Ishikawa (cell line): ENCODE measurements around the gene CFAP90.

Source experiments
- CEBPB ChIP-seq: IDR thresholded peaks from 2 replicates; pipeline ENCODE4 v1.6.1; 2012
- CREB1 ChIP-seq: IDR thresholded peaks from 2 replicates; pipeline ENCODE4 v1.6.1; 2012; ENCODE audit warnings: low read depth
- EGR1 ChIP-seq: IDR thresholded peaks from 2 replicates; pipeline ENCODE4 v1.6.1; 2012
- EP300 ChIP-seq: IDR thresholded peaks from 2 replicates; pipeline ENCODE4 v1.6.1; 2012; ENCODE audit warnings: borderline replicate concordance
- FOXM1 ChIP-seq: IDR thresholded peaks from 2 replicates; pipeline ENCODE4 v1.6.1; 2012; ENCODE audit warnings: low read depth, borderline replicate concordance
- NFIC ChIP-seq: IDR thresholded peaks from 2 replicates; pipeline ENCODE4 v1.6.1; 2012
- RAD21 ChIP-seq: IDR thresholded peaks from 2 replicates; pipeline ENCODE4 v1.6.1; 2012; ENCODE audit warnings: low read depth
- TAF1 ChIP-seq: IDR thresholded peaks from 2 replicates; pipeline ENCODE4 v1.6.1; 2012; ENCODE audit warnings: low read depth, mild to moderate bottlenecking
- TCF12 ChIP-seq: IDR thresholded peaks from 2 replicates; pipeline ENCODE4 v1.6.1; 2012; ENCODE audit warnings: low read depth
- TEAD4 ChIP-seq: IDR thresholded peaks from 2 replicates; pipeline ENCODE4 v1.6.1; 2012
- USF1 ChIP-seq: IDR thresholded peaks from 2 replicates; pipeline ENCODE4 v1.6.1; 2012
- YY1 ChIP-seq: IDR thresholded peaks from 2 replicates; pipeline ENCODE4 v1.6.1; 2012; ENCODE audit warnings: low read depth
- ZBTB7A ChIP-seq: IDR thresholded peaks from 2 replicates; pipeline ENCODE4 v1.6.1; 2012; ENCODE audit warnings: low read depth
- TF ChIP-seq, protein P1 (sequence below): IDR thresholded peaks from 2 replicates; pipeline ENCODE4 v1.6.1; 2012; ENCODE audit warnings: low read depth, mild to moderate bottlenecking
- TF ChIP-seq, protein P2 (sequence below): IDR thresholded peaks from 2 replicates; pipeline ENCODE4 v1.6.1; 2012

CFAP90 gene

GRCh38 chr5:7868427-7868772, 17.5 kb upstream of the CFAP90 start:
- TF ChIP-seq ZBTB7A (no peak), TCF12 (no peak), CREB1 (no peak), FOXM1 (no peak), NFIC (no peak), TAF1 (no peak), EP300 (no peak), EGR1 (no peak), YY1 (no peak), TEAD4 (no peak), RAD21 (no peak), CEBPB (no peak), USF1 (no peak)
- TF ChIP-seq, protein P1, sequence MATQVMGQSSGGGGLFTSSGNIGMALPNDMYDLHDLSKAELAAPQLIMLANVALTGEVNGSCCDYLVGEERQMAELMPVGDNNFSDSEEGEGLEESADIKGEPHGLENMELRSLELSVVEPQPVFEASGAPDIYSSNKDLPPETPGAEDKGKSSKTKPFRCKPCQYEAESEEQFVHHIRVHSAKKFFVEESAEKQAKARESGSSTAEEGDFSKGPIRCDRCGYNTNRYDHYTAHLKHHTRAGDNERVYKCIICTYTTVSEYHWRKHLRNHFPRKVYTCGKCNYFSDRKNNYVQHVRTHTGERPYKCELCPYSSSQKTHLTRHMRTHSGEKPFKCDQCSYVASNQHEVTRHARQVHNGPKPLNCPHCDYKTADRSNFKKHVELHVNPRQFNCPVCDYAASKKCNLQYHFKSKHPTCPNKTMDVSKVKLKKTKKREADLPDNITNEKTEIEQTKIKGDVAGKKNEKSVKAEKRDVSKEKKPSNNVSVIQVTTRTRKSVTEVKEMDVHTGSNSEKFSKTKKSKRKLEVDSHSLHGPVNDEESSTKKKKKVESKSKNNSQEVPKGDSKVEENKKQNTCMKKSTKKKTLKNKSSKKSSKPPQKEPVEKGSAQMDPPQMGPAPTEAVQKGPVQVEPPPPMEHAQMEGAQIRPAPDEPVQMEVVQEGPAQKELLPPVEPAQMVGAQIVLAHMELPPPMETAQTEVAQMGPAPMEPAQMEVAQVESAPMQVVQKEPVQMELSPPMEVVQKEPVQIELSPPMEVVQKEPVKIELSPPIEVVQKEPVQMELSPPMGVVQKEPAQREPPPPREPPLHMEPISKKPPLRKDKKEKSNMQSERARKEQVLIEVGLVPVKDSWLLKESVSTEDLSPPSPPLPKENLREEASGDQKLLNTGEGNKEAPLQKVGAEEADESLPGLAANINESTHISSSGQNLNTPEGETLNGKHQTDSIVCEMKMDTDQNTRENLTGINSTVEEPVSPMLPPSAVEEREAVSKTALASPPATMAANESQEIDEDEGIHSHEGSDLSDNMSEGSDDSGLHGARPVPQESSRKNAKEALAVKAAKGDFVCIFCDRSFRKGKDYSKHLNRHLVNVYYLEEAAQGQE = no peak
- TF ChIP-seq, protein P2, sequence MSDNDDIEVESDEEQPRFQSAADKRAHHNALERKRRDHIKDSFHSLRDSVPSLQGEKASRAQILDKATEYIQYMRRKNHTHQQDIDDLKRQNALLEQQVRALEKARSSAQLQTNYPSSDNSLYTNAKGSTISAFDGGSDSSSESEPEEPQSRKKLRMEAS = no peak

GRCh38 chr5:7867260-7867659, 16.3 kb upstream of the CFAP90 start:
- TF ChIP-seq, protein P1 = no peak
- TF ChIP-seq RAD21 = no peak
- TF ChIP-seq USF1 = no peak
- no peak for TF ChIP-seq CEBPB
- TF ChIP-seq NFIC = no peak
- no peak for TF ChIP-seq EGR1
- no peak for TF ChIP-seq TAF1
- no peak for TF ChIP-seq CREB1
- no peak for TF ChIP-seq YY1
- TF ChIP-seq, protein P2 = no peak
- TF ChIP-seq TEAD4 = no peak
- no peak for TF ChIP-seq FOXM1
- TF ChIP-seq EP300 = no peak
- TF ChIP-seq TCF12 = no peak
- TF ChIP-seq ZBTB7A = no peak

DNA sequence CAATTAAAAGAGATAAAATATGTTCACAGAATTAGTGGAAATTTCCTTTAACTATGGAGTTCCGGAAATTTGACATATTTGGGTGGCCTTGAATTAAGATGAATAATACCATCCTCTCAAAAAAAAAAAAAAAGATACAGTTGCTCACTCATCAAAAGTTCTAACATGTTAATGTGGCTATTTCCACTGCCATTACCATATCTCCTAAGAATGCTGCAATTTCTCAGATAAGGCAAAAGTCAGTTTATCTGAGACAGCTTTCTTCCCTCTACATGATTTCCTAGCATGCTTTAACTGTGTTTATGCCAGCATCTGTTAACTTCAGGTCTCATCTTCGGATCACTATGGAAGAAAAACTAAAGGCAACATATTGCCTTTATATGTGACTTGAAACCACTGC, 15.3 kb upstream of the CFAP90 start:
- TF ChIP-seq ZBTB7A (no peak), TCF12 (no peak), TEAD4 (no peak), YY1 (no peak), CREB1 (no peak), CEBPB (no peak)
- TF ChIP-seq, protein P2 = no peak

DNA sequence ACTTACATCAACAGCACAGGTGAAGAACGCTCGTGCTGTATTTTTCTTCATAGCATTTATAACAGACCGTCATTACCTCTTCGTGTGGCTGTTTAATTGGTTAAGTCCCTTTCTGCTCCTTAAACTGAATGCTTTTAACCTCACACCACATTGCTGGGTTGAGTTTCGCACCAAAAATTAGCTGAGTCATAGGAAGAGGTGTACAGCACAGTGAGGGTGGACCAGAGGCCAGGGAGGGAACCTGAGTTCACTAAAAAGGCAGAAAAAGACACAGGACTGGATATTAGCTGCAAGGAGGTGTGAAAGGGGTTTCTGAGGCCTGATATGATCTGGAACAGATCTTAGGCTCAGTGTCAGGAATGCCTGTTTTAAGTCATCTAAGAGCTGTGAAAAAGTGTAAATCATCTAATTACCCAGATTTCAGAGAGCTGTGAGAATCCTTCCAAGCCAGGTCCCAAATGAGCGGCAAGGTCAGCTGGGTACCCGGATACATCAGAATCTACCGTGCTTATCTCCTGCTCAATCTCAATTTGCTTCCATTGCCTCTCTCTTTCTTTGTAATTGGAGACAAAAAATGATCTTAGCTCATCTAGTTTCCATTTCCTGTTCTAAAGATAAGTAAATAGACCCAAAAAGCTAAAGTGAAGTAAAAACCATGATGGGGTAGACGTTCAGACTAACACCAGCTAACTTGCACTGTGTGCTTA, 7.1 kb upstream of the CFAP90 start:
- TF ChIP-seq CREB1 = no peak
- no peak for TF ChIP-seq RAD21
- no peak for TF ChIP-seq FOXM1
- no peak for TF ChIP-seq EGR1
- TF ChIP-seq, protein P2 = no peak
- no peak for TF ChIP-seq NFIC

GRCh38 chr5:7857361-7857760, 6.4 kb upstream of the CFAP90 start:
- no peak for TF ChIP-seq TAF1

- TF ChIP-seq RAD21 = peak; percentile 67
- TF ChIP-seq NFIC = no peak
These were observed 5.9 kb upstream of the CFAP90 start for GRCh38 chr5:7856855-7857254.
